ENCODE results near the gene SPG21.

SPG21 gene

DNA sequence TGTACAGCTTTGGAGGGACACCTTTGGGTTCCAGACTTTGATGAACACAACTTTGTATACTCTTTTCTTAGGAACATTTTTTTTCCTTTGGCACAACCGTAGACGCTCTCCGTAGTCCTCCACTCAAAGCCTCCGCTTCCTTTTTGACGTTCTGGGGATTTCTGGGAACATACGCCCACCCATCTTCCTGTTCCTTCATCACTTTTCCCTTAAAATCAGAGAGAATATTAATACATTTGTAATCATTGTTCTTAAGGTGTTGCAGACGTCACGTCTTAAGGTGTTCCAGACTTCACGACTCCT lies 405 bp upstream of the SPG21 start:
- no peak for DNase-seq

DNA sequence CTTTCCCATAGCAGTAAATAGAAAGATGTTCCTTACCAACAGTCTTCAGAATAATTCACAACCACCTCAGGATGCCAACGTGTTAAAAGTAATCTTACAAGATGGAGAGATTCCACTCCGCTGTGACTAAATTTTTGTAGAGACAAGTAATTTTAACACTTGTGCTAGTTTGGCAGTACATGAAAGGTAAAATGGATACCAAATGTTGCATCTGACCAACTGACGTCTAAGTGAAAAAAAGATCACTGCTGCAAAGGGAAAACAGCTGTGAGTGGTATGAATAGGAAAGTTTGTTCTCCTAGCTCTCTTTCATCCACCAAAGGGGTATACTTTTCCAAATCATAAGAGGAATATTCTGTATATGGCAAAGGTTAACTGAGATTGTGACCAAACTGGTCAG lies 2.6 kb downstream of the SPG21 start:
- no peak for DNase-seq

DNA sequence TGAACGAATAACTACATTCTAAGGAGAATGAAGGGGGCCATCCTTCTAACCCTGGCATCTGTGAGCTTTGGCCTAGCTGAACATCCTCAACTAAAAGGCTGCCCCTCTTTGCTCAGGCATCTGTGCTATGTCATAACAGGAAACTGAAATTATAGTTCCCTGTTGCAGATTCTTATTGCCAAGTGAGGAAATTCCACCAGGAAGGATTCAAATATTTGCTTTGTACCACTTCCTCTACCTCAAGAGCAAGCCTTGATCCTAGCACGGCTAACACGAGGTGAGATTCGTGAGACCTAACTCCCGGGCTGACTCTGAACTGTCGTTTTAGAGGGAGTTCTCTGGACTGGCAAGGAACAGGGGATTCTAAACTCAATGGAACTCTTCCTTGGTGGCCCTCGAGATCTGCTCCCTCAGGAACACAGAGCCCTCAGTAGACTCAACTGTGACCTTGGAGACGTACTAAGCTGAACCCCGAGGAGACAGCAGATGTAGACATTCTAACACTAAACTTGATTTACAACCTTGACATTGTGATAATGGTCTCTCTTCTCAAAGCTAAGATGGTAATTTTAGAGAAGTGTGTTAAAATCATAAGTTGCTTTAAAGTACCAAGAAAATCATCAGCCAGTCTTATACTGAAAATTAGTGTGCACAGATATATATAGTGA lies 4.2 kb downstream of the SPG21 start:
- DNase-seq, result no peak

DNA sequence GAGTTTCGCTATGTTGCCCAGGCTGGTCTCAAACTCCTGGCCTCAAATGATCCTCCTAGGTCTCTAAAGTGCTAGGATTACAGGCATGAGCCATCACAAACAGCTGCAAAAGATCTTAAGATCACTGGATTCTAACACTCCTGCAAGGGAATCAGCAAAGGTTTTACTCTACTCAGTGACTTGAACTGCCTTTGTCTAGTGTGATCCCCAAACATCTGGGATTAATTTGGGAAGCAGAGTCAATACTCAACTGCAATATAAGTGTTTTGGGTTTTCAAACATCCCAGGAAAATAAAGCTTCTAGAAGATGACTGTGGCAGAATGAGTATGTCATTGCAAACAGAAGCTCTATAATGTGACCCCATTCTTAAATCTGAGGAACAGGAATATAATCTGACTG lies 7.2 kb downstream of the SPG21 start:
- DNase-seq, result no peak

DNA sequence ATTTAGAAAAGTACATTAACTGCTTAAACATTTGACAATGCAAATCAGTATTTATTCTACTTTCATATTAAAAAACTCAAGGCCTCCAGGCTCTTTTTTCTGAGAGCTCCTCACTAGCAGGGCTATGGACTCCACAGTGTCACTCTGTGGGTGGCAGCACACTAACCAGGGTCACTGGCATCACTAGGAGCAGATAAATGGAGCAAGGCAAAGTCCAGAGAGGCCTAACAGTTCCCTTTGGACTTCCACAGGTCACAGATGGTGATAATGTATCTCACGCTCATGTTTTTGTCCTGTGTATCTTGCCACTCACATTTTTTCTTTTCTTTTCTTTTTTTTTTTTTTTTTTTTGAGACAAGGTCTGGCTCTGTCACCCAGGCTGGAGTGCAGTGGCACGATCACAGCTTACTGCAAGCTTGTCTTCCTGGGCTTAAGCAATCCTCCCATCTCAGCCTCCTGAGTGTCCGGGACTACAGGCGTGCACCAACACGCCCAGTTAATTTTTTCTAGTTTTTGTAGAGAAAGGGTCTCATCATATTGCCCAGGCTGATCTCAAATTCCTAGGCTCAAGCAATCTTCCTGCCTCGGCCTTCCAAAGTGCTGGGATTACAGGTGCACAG lies 7.8 kb downstream of the SPG21 start:
- DNase-seq, result no peak

DNA sequence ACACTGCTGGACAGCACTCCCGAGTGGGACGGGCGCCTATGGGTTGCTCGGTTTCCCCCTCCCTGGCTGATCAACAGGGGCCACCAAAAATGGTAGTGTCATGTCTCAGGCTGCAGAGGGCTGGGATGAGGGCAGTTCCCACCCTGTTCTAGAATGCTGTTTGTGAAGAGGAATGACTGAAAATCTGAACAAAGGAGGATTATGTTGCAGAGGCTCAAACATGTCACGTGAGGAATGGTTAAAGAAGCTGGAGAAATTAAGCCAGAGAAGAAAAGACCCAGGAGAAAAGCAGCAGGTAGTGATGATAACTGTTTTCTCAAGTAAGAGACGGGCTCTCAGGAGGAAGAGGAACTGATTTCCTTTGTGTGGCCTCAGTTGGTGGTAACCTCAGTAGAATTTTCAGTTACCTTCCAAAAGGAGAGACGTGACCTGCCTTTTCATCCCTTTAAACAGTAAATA lies 10.4 kb downstream of the SPG21 start:
- no peak for DNase-seq

DNA sequence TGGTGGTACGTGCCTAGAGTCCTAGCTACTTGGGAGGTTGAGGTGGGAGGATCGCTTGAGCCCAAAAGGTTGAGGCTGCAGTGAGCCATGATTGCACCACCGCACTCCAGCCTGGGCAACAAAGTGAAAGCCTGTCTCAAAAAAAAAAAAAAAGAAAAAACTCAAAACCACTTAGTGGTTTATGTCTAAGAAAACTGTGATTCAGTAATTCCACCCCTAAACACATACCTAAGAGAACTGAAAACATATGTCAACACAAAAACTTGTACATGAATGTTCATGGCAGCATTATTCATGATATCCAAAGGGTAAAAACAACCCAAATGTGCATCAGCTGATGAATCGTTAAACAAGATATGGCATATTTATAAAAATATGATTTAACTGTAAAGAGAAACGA lies 14.3 kb downstream of the SPG21 start:
- no peak for DNase-seq

DNA sequence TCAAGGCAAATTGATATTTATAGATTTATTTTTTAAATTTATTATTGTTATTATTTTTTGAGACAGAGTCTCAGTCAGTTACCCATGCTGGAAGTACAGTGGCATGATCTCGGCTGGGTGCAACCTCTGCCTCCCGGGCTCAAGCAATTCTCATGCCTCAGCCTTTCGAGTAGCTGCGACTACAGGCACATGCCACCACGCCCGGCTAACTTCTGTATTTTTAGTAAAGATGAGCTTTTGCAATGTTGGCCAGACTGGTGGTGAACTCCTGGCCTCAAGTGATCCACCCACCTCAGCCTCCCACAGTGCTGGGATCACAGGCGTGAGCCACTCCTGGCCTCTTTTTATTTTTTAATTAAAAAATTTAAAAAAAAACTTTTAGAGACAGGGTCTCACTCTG lies 19.0 kb downstream of the SPG21 start:
- no peak for DNase-seq

DNA sequence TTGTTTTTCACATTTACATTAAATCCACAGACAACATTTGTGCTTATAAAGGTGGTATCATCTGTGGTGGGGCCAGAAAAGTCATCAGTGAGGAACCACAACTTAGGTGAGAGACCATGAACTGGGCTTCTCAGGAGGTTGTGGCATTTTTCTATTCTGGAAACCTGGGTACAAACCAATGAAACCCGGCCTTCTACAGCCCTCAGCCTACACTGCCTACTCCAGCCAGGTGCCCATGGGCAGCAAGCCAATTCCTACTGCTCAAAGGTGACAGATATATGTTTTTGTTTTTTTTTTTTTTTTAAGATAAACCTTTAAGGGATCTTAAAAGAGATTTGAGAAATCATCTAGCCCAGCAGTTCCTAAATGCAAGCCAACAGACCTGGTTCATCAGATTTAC lies 20.3 kb downstream of the SPG21 start:
- DNase-seq, result no peak

DNA sequence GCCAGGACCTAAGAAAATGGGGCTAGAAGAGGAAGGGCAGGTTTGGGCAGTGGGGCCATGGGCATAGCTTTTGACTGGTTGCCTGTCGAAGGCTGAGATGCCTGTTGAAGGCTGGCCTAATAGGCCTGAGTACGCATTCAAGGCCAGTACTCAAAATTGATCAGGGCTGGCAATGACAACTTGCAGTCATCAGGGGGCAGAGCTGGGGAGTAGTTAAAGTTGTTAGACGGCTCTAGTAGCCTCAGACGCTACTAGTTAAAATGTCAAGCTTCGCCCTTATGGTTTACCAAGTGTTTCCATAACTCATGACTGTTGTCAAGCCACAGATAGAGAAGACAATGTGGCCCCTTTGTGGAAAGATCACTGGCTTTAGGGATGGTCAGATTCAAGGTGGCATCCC lies 28.7 kb downstream of the SPG21 start:
- DNase-seq, result no peak

DNA sequence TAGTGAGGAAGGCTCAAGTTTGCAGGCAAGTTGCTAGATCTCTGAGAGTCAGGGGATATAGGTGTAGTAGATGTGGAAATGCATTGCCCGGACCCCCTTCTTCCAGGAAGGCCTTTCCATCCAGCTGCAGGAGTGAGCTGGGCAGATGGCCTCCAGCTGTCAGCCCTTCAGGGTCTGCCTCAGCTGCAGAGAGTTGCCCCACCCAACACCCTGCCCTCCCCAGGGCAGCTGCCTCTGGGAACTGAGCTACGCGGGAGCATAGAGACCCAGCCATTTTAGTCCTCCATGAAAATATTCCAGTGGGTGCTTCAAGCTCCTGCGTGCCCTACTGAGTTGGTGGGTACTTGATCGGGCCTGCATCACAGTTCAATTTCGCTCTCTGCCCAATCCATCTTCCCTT lies 29.6 kb downstream of the SPG21 start:
- no peak for DNase-seq

DNA sequence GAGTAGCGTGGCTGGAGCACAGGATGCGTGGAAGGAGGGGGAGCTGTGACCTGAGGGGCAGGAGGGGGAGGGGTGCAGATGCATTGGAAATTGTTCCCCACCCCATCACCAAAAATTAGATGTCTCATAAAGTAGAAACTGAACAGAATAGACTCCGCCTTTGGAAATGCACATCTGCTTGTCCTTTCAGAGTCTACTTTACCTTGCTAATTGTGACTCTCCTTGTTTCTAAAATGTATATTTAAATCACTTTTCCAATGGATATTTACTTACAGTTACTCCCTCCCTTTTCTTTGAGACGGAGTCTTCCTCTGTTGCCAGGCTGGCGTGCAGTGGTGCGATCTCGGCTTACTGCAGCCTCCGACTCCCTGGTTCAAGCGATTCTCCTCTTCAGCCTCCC lies 30.6 kb downstream of the SPG21 start:
- DNase-seq, result no peak

DNA sequence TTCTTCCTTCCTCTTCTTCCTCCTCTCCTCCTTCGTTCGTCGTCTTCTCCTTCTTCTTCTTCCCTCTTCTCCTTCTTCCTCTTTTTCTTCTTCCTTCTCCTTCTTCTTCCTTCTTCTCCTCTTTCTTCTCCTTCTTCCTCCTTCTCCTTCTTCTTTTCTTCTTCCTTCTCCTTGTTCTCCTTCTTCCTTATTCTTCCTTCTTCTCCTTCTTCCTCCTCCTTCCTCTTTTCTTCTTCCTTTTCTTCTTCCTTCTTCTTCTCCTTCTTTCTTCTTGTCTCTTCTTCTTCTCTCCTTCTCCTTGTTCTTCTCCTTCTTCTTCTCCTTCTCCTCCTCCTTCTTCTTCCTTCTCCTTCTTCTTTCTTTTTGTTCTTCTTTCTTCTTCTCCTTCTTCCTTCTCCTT lies 35.3 kb downstream of the SPG21 start:
- DNase-seq, result no peak

DNA sequence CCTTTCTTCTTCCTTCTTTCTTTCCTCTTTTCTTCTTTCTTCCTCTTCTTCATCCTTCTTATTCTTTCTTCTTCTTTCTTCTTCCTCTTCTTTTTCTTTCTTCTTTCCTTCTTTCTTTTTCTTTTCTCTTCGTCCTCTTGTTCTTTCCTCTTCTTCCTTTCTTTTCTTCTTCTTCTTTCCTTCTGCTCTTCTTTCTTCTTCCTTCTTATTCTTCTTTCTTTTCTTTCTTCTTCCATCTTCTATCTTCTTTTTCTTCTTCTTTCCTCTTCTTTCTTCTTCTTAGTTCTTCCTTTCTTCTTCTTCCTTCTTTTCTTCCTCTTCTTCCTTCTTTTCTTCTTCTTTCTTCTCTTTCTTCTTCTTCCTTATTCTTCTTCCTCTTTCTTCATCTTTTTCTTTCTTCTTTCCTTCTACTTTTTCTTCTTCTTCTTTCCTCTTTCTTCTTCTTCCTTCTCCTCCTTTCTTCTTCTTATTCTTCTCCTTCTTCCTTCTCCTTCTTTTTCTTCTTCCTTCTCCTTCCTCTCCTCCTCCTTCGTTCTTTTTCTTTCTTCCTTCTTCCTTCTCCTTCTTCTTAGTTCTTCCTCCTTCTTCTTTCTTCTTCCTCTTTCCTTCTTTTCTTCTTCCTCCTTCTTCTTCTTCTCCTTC lies 37.8 kb downstream of the SPG21 start:
- no peak for DNase-seq

DNA sequence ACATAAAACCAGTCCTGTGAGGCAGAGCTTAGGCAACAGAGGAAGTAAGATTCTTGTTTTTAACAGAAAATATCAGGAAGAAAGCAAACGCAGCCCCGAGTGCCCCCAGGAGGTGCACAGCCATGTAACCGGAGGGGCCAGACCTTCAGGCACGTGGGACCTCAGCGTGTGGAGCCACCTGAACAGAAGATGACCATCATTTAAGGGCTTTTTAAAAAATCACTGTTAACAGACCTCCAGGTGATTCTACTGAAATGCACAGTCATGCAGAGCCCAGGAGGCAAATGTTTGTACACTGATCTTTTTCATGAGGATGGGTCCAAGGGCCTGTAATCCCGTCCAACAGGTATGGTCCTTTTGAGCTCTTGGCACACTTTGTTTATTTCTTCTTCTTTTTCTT lies 38.8 kb downstream of the SPG21 start:
- DNase-seq, result no peak

DNA sequence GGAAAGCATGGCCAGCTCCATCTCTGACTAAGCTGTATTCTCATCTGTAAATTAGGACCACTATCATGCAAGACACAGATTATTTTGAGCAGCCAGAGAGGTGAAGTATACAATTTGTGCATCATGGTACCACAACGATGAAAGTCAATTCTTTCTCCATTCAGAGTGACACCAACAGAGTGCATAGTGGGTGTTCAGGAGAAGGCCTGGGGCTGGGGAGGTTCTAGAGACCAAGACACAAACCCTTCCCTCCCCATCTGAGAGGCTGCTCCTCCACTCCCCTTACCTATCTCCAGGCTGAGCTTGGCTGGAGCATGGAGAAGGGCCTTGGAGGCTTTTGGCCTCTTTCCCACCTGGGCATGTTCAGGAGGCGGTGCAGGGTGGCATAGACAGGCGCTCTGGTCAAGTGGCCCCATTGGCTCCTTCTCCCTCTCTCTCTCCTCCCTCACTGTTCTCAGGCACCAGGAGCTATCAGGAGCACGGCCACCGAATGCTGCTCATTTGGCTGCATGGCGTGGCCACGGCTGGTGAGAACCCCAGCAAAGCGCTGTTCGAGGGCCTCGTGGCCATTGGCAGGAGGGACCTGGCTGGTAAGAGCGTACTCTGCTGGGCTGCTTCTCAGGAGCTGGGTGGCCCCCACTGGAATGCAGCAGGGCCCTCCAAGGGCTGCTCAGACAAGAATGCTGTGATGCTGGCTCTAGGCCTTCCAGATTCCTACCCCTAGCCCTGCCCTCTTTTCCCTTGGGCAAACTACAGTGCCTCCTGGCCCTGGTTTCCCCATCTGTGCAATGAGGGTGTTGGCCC lies 40.1 kb downstream of the SPG21 start:
- DNase-seq, result no peak

DNA sequence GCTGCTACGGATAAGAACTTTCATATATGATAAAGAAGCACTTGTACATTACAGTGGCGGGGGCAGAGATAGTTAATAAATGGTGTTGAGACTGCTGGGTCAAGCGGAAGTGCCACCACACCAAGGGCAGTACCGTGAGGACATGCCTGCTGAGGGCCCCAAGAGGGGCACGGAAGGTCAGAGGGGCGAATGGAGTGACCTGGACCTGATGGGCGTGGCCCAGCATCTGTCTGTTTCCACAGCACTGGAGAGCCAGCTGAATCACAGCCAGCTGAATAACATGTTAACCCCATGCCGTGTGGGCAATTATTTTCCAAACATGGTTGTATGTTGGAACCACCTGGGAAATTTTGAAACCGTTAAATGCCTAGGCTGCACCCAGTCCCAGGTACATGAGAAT lies 40.8 kb downstream of the SPG21 start:
- no peak for DNase-seq

DNA sequence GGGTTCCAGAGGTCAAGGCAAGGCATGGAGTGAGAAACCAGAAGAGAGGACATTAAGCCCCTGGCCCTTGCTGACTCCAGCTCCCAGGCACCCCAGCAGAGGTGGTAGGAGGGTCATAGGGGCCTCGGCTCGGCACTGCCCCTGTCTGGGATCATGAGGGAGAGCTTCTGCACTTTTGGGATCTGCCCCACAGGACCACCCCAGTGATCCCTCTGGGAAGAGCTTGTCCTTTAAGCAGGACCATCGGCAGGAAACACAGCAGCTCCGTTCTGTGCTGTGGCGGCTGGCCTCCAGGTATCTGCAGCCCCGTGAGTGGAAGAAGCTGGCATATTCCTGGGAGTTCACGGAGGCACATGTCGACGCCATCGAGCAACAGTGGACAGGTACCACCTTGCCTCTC lies 42.5 kb downstream of the SPG21 start:
- DNase-seq, result no peak

DNA sequence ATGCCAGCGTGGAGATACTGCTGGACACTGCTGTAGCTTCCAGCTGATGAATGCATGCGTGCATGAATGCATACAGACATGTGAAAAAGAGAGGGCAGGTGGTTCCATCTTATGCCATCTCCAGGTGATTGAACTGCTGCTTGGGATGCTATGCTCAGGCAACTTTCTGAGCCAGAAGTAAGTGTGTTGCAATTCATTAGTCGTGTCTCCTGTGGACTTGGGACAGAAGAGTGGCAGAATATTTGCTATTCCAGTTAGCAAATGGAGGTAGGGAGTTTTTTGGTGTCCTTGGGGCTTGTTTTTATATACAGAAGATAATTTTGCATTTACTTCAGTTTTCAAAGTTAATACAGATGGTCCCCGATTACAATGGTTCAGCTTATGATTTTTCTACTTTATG lies 44.8 kb downstream of the SPG21 start:
- DNase-seq, result no peak

DNA sequence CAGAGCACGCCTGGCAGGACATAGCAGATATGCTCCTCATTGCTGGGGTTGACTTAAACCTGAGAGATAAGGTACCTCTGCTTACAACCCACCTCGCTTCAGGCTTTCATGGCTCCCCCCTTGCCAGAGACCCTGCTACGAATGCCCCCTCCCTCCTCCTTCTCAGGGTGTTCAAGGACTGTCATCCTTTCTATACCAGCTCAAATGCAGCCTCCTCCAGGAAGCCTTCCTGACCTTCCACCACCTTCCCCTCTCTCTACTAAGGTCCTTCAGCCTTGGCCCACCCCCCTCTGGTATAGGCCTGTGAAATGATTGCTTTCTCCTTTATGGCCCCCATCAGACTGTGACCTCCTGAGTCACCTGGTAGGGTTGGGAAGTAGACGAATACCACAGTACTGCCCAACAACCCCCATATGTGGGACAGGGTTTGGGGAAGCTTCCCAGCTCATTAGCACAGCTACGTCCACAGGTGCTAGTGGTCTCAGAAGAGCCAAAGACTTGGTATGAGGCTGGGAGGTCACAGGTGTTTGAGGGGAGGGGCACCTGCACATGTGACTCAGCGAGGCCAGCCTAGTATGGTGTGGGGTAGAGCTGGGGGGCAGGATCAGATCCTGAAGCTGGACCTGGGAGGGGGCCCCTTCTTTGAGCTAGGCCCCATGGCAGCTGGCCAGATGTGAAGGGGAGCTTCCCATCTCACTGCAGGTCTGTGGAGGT lies 46.0 kb downstream of the SPG21 start:
- no peak for DNase-seq

DNA sequence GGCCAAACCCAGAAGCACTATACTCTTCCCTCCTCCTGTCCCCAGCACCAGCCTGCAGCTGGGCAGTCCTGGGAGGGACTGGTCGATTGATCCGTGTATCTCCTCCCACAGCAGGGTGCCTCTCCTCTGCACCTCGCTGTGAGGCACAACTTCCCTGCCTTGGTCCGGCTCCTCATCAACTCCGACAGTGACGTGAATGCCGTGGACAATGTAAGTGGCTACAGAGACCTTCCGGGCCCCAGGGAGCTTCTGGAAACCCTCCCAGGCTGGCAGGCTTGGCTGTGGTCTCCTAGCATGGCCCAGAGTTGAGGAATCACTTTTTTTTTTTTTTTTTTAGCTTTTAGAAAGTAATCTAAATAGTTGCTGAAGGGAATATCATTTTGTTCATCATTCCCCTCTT lies 47.4 kb downstream of the SPG21 start:
- DNase-seq, result no peak

DNA sequence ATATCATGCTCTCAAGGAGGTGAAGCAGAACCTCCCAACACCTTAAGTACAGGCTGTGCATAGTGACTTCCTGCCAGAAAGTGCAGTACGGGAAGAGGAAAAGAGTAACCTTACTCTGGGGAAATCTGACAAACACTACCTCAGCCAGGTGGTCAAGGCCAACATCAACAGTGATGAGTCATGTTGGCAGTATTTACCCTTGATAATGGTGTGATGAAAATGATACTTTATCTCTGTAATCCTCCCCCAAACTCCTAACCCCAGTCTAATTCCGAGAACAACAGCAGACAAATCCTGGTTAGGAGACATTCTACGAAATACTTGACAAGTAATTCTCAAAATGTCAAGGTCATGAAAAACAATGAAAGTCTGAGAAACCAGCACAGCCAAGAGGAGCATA lies 51.5 kb downstream of the SPG21 start:
- DNase-seq, result no peak

DNA sequence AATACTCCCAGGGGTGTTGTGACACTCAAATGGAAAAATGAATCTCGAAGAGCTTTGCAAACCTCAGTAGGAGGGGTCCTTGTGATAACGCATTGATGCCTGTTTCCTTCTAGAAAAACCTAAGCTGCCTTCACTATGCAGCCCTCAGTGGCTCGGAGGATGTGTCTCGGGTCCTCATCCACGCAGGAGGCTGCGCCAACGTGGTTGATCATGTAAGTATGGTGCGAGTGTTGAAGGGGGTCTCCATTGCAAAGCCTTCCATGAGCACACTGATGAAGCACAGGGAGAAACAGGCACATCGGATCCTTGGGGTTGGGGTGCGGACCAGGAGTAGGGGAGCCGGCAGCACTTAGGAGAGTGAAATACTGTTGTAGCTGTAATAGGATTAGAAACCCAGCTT lies 55.7 kb downstream of the SPG21 start:
- DNase-seq, result no peak

Measured in GOT3 (cell line).